HG03103 (cell line): ENCODE measurements around the gene MEF2A.

ENCODE experiments used
- ATAC-seq: cut with Tn5 transposase; IDR thresholded peaks from one replicate; pipeline ENCODE4 v1.9.1; 2021; ENCODE audit warnings: low read depth; ENCODE audit not compliant: unreplicated experiment

MEF2A gene

GRCh38 chr15:99561476-99562230 lies 4.1 kb upstream of the MEF2A start:
- no peak for ATAC-seq

- ATAC-seq = no peak
Measured at GRCh38 chr15:99562238-99562637, 3.5 kb upstream of the MEF2A start.

- ATAC-seq = peak; percentile 35
Measured at GRCh38 chr15:99564221-99565048, 1.3 kb upstream of the MEF2A start.

GRCh38 chr15:99565049-99565298 lies 810 bp upstream of the MEF2A start:
- ATAC-seq = no peak

- no peak for ATAC-seq
Measured at GRCh38 chr15:99566157-99566897, 543 bp downstream of the MEF2A start.

- ATAC-seq = no peak
Measured at GRCh38 chr15:99568625-99569352, 3.0 kb downstream of the MEF2A start.

GRCh38 chr15:99571299-99571698 lies 5.5 kb downstream of the MEF2A start:
- ATAC-seq = no peak

- no peak for ATAC-seq
Measured at GRCh38 chr15:99574048-99574447, 8.3 kb downstream of the MEF2A start.

GRCh38 chr15:99574502-99574901 lies 8.7 kb downstream of the MEF2A start:
- ATAC-seq = no peak

GRCh38 chr15:99578809-99579208 lies 13.0 kb downstream of the MEF2A start:
- ATAC-seq = no peak

GRCh38 chr15:99580076-99580475 lies 14.3 kb downstream of the MEF2A start:
- no peak for ATAC-seq

GRCh38 chr15:99582508-99582960 lies 16.8 kb downstream of the MEF2A start:
- no peak for ATAC-seq

- no peak for ATAC-seq
Measured at GRCh38 chr15:99584081-99584600, 18.4 kb downstream of the MEF2A start.

- ATAC-seq = no peak
Measured at GRCh38 chr15:99586121-99586520, 20.3 kb downstream of the MEF2A start.

- no peak for ATAC-seq
Measured at GRCh38 chr15:99589801-99590200, 24.0 kb downstream of the MEF2A start.

- no peak for ATAC-seq
Measured at GRCh38 chr15:99590913-99591646, 25.3 kb downstream of the MEF2A start.

- ATAC-seq = no peak
Measured at GRCh38 chr15:99592145-99592791, 26.5 kb downstream of the MEF2A start.

- ATAC-seq = no peak
Measured at GRCh38 chr15:99593070-99593469, 27.3 kb downstream of the MEF2A start.

GRCh38 chr15:99594916-99595315 lies 29.1 kb downstream of the MEF2A start:
- ATAC-seq = no peak
